ENCODE data around the gene CFAP299.

DNA sequence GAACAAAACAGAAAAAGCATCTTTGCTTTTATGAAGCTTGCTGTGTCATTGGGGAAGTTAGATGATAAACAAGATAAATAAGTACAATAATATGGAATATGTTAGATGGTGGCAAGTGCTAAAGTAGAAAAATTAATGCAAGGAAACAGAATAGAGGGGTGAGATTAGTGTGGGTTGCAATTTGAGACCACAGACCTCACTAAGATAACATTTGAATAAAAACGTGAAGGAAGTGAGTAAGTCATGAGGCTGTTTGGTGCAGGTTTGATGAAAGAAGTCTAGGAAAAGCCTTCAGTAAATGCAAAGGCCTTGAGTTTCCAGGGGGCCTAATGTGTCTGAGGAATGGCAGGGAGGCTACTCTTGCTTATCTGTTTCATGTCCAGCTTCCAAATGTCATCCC lies 102.5 kb downstream of the CFAP299 start:
- TF ChIP-seq, protein P1, sequence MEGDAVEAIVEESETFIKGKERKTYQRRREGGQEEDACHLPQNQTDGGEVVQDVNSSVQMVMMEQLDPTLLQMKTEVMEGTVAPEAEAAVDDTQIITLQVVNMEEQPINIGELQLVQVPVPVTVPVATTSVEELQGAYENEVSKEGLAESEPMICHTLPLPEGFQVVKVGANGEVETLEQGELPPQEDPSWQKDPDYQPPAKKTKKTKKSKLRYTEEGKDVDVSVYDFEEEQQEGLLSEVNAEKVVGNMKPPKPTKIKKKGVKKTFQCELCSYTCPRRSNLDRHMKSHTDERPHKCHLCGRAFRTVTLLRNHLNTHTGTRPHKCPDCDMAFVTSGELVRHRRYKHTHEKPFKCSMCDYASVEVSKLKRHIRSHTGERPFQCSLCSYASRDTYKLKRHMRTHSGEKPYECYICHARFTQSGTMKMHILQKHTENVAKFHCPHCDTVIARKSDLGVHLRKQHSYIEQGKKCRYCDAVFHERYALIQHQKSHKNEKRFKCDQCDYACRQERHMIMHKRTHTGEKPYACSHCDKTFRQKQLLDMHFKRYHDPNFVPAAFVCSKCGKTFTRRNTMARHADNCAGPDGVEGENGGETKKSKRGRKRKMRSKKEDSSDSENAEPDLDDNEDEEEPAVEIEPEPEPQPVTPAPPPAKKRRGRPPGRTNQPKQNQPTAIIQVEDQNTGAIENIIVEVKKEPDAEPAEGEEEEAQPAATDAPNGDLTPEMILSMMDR (IDR thresholded peaks at IDR 0.05) = no peak
- TF ChIP-seq ZFX (IDR thresholded peaks at IDR 0.05; ENCODE audit: borderline replicate concordance) = no peak
